ENCODE results near the gene COX6B1.
"Not testable (repeated sequence)": the region's sequence is repeated elsewhere in the genome, so short reads cannot be mapped to it uniquely, and the experiment has no call there.

Gene COX6B1

DNA sequence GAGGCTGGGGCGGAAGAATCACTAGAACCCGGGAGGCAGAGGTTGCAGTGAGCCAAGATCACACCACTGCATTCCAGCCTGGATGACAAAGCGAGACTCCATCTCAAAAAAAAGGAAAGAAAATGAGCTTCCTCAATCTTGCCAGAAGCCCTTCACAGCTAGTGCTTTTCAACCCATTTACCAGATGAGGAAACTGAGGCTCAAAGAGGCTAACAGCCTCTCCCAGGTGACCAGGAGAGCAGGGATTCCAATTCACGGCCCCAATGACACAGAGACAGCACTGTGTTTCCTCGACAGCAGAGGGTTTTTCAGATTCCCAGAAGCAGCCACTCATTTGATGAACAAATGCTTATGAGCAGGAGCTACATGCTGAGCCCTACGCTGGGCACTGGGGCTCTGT lies 21.4 kb downstream of the COX6B1 start:
- no peak for DNase-seq

DNA sequence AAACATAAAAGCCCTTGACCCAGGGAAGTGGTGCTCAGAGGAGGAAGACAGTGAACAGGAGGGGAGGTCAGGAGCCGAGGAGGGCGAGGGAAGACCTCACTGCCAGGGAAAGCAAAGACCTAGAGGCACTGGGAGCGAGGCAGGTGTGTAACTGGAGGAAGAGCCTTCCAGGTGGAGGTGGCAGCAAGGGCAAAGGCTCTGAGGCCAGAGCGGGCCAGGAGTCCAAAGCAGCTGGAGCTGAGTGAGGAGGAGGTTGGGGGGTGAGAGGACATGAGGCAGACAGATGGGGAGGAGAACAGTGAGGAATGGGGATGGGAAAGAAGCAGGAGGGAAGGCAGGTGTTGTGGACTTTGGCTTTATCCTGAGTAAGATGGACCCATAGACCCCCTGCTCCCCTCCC lies 21.9 kb downstream of the COX6B1 start:
- DNase-seq = no peak

DNA sequence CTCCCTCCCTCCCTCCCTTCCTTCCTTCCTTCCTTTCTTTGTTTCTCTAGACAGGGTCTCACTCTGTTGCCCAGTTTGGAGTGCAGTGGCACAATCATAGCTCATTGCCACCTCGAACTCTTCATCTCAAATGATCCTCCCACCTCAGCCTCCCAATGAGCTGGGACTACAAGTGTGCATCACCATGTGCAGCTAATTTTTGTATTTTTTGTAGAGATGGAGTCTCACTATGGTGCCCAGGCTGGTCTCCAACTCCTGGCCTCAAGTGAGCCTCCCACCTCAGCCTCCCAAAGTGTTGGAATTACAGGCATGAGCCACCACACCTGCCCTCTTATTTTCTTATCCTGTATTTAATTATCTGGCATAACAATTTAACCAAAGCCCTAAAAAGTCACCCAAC lies 22.6 kb downstream of the COX6B1 start:
- no peak for DNase-seq

DNA sequence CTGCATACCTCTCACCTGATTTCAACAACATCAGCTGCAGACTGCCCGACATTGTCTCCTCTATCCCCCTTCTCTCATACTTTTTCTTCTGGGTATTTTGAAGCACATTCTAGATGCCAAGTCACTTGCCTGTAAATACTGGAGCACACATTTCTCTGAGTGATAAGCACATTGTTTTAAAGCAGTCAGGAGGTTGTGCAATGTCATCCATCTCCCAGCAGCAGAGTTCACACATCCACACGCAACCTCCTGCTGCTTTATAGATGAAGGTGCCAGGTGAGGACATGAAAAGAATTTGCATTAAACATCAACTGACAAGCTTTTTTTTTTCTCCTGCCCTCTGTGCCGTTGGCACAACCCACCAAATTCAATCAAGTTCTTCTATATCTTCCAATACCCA lies 23.7 kb downstream of the COX6B1 start:
- DNase-seq = no peak

DNA sequence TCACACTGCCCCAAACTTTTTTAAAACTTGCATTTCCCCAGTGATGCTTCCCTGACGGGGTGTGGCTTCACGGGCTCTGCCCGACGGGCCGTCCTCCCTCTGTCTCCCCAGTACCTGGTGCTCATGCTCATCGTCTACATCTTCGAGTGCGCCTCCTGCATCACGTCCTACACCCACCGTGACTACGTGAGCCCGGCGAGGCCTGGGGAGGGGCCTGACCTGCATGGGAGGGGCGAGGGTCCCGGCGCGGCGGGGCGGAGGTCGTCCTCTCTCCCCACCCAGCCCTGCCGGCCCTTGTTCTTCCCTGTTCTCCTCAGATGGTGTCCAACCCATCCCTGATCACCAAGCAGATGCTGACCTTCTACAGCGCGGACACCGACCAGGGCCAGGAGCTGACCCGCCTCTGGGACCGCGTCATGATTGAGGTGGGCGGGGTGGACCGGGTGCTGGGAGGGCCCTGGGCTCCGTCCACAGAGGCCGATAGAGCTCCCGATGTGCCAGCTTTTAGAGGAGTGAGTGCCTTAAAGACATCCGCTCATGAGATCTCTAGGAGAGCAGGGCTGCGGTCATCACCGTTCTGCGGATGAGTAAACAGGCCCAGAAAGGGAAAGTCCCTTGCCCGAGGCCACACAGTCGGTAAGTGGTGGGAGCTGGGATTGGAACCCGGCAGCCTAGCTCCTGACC lies 25.1 kb downstream of the COX6B1 start:
- no peak for DNase-seq

DNA sequence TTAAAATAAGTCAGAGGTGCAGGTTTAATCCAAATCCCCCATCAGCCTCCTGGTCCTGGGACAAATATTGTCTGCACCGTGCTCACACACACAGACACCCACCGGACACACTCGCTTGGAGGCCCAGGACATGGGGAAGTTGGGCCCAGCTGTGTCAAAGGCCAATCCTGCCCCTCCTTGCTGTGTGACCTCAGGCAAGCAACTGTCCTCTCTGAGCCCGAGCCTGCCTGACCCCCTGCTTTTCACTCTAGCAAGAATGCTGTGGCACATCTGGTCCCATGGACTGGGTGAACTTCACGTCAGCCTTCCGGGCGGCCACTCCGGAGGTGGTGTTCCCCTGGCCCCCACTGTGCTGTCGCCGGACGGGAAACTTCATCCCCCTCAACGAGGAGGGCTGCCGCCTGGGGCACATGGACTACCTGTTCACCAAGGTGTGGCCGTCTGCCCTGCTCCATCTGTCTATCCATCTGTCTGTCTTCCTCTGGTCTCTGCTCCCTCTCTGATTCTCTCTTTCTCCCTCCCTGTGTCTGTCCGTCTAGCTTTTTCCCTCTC lies 27.5 kb downstream of the COX6B1 start:
- no peak for DNase-seq

DNA sequence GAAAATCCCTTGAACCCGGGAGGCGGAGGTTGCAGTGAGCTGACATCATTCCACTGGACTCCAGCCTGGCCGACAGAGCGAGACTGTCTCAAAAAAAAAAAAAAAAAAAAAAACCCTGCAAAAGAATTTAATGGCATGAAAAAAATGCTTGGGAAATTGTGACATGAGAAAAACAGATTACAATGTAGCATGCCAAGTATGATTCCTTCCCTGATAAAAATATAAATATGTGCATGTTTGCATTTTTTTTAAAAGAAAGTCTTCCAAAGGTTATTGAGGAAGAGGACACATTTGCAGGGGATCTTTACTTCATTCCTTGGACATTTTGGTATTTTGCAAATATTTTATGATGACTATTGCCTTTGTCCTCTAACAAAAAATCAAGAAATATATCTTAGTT lies 41.7 kb downstream of the COX6B1 start:
- no peak for DNase-seq

DNA sequence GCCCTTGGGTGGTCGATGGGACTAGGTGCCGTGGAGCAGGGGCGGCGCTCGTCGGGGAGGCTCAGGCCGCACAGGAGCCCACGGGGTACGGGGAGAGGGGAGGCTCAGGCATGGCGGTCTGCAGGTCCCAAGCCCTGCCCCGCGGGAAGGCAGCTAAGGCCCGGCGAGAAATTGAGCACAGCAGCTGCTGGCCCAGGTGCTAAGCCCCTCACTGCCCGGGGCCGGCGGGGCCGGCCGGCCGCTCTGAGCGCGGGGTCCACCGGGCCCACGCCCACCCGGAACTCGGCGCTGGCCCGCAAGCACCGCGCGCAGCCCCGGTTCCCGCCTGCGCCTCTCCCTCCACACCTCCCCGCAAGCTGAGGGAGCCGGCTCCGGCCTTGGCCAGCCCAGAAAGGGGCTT lies 43.0 kb downstream of the COX6B1 start:
- not testable (repeated sequence) for DNase-seq

DNA sequence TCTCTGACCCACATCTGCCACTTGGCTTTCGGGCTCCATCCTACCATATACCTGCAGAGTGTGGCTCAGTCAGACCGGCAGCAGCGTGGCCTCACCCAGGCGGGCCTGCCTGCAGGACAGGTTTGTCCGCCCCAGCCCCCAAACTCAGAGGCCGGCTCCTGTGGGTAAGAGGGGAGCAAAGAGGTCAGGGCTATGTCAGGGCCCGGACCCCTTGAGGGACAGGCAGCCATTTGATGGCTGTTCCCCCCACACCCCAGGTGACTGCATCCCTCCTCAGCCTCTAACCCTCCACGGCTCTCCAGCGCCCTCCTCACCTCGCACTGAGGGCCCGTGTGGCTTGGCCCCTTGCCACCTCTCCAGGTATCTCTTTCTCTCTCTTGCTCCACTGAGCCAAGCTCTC lies 43.9 kb downstream of the COX6B1 start:
- no peak for DNase-seq

DNA sequence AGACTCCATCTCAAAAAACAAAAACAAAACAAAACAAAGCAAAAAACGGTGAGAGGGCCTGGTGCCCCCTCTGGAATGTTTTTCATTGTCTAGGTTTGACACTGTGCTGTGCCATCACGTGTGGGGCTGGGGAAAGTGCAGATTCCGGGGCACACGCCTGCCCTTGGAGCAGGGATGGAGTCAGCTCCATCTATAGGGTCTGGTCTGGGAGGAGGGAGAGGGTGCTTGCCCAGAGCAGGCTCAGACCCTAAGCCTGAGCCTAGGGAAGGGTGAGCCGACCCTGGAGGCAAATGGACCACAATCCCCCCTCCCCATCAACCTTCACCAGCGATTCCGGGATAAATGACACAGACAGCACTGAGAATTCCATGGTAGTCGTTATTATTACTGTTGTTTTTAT lies 45.3 kb downstream of the COX6B1 start:
- no peak for DNase-seq

DNA sequence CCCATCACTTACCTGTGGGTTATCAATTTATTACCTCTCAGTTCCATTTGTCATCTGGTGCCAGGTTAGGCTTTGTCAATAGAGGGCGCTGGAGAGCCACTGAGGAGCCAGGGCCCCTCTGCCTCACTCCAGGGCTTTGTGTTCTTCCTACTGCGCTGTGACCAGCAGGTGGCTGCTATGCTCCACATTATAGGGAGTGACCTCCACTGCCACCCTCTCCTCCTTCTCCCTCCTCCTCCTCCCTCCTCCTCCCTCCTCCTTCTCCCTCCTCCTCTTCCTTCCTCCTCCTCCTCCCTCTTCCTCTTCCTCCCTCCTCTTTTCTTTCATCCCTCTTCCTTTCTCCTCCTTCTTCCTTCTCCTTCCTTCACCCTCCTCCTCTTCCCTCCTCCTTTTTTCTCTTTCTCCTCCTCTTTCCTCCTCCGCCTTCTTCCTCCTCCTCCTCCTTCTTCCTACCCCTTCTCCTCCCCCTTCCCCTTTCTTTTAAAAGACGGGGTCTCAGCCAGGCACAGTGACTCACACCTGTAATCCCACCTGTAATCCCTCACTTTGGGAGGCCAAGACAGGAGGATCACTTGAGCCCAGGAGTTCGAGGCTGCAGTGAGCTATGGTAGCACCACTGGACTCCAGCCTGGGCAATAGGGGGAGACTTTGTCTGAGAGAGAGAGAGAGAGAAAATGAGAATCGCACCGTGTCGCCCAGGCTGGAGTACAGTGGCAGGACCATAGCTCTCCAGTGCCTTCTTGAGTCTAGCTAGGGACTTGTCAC lies 45.9 kb downstream of the COX6B1 start:
- peak; percentile 87 for DNase-seq

DNA sequence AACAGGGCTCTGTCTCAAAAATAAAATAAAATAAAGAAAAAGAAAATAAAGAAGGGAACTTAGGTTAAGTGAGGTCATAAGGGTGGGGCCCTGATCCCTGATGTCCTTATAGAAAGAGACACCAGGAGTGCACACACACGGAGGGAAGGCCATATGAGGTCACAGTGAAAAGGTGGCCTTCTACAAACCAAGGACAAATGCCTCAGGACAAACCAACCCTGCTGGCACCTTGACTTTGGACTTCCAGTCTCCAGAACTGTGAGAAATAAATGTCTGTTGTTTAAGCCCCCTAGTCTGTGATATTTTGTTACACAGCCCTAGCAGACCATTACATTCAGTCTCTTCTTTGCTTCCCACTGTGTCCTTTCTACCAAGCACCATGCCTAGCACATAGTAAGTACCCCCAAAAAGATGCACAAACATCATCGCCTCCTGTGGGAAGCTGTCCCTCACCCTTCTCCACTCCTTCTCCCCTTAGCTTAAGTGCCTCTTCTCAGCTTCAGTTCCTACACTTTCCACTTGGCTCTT lies 47.8 kb downstream of the COX6B1 start:
- no peak for DNase-seq

DNA sequence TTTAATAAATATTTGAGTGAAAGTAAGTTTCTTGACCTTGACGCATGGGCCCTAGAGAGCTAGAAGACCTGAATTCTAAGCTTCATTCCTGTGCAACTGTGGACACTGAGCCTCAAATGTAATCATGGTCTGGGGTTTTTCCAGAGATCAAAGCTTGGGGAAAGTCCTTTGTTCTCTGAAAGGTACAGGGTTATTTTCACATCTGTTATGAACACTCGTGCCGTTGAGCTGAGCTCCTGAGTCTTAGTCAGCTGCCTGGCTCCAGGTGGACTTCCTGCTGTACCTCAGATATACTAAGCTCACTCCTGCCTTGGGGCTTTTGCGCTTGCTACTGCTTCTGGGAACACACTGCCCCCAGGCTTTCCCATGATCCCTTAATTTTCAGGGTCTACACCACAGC lies 48.7 kb downstream of the COX6B1 start:
- DNase-seq = no peak

DNA sequence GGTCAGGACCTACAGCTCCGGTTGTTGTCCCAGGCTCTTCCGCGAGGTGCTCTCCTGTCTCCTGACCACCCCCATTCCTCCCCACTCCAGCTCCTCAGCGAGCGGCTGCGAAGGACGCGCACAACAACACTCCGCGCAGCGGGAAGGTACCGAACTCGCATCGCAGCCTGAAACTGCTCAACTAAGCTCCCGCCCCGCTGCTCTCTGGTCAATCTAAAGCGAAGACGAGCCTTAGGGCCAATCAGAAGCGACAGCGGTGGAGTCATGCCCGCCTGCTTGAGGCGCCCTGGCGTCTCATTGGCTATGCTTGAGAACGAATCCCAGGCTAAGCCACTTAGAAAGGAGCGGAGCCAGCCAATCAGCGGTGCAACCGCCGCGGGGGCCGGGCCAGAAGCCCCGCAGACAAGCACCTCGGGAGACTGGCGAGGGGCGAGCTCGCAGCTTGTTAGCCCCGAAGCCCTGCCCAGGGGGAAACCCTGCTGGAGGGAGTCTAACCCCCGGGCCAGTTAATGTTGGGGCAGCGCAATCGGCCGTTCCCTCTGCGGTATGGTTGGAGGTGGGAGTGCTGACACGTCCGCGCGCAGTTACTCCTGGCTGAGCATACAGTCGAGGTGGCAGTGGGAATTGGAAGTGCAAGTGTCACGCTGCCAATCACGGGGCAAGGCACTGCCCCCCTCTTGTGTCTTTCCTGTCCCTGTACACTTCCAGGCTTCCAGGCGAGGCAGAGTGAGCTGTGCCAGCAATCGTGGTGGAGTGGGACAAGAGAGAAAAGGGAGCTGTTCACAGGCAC lies 54.3 kb downstream of the COX6B1 start:
- DNase-seq = peak; percentile 92

DNA sequence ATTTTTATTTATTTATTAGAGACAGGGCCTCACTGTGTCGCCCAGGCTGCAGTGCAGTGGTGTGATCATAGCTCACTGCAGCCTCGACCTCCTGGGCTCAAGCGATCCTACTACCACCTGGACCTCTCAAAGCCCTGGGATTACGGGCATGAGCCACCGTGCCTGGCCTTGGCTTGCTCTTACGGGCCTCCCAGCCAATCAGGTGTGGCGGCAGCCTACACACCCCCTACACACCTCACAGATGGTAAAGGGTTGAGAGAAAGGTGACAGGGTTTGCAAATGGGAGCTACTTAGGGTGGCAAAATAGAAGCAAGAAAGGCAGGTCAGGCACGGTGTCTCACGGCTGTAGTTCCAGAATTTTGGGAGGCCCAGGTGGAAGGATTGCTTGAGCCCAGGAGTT lies 55.2 kb downstream of the COX6B1 start:
- DNase-seq = no peak

DNA sequence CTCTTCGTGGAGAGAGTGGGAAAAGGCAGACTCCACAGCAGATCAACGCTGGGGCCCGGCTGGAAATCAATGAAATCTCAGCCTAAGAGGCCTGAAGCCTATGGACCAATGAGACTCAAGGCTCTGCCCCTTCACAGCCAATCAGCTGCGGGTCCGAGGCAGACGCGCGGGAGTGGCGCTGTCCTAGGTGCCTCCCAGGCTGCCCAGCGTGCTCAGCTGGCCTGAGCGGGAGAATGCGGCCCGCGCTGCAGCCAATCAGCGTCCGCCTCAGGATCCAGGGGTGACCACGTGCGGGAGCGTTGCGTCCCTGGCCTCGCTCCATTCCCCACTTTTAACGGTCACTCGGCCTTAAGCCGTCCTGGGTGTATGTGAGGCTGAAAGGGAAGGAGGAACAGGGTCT lies 56.1 kb downstream of the COX6B1 start, which contains the start of gene ZBTB32:
ZBTB32 (plus strand) TSS at position 341 of the 400 bp plus-strand sequence. CDS start 10,069 bp downstream, outside the sequence.
- DNase-seq = no peak
